Neuronal stem cell (in vitro differentiated cells): ENCODE measurements around the gene B4GALNT3.
A peak's percentile ranks its signal among the peaks of the same experiment; 100 is the strongest.

Experiments
- DNase-seq: peaks from one replicate; pipeline ENCODE4 v3.0.0-alpha.2; 2013; ENCODE audit warnings: low spot score
- H2AFZ ChIP-seq: one replicate; pipeline ENCODE4 v1.6.1; 2013; ENCODE audit warnings: mild to moderate bottlenecking, low read length, inconsistent platforms
- H2AK5ac ChIP-seq: 2 replicates; pipeline ENCODE4 v1.6.1; 2013; ENCODE audit warnings: low read depth, mild to moderate bottlenecking, inconsistent platforms, low read length, moderate library complexity, mixed read lengths
- H2BK120ac ChIP-seq: 2 replicates; pipeline ENCODE4 v1.6.1; 2013; ENCODE audit warnings: low read depth, mild to moderate bottlenecking, inconsistent platforms, low read length, moderate library complexity, mixed read lengths
- H2BK12ac ChIP-seq: one replicate; pipeline ENCODE4 v1.6.1; 2013; ENCODE audit warnings: low read length, inconsistent platforms
- H2BK15ac ChIP-seq: 2 replicates; pipeline ENCODE4 v1.6.1; 2013; ENCODE audit warnings: mild to moderate bottlenecking, low read length, inconsistent platforms, mixed read lengths
- H2BK5ac ChIP-seq: one replicate; pipeline ENCODE4 v1.6.1; 2013; ENCODE audit warnings: inconsistent platforms, mild to moderate bottlenecking, low read length, moderate library complexity
- H3K14ac ChIP-seq: one replicate; pipeline ENCODE4 v1.6.1; 2013; ENCODE audit warnings: low read length, inconsistent platforms
- H3K18ac ChIP-seq: 2 replicates; pipeline ENCODE4 v1.6.1; 2013; ENCODE audit warnings: low read length, inconsistent platforms
- H3K23ac ChIP-seq: 2 replicates; pipeline ENCODE4 v1.6.1; 2013; ENCODE audit warnings: low read depth, mild to moderate bottlenecking, mixed read lengths, low read length, inconsistent platforms; ENCODE audit not compliant: poor library complexity
- H3K27ac ChIP-seq: replicated peaks from 3 replicates; pipeline ENCODE4 v1.5.1; 2013; ENCODE audit warnings: low read length, inconsistent platforms
- H3K27me3 ChIP-seq, 3 experiments: 2 replicates each; pipeline ENCODE4 v1.6.1; 2013; ENCODE audit warnings: low read length in 3 of 3, mild to moderate bottlenecking in 2 of 3, inconsistent platforms in 1 of 3, low read depth in 1 of 3, mixed read lengths in 1 of 3, moderate library complexity in 1 of 3; ENCODE audit not compliant: control insufficient read depth in 3 of 3, insufficient read depth in 3 of 3
- H3K36me3 ChIP-seq, 2 donors: replicated peaks in 1 of 2; 2 replicates each; pipeline ENCODE4 v1.6.1; 2013; ENCODE audit warnings: low read length in 2 of 2; ENCODE audit not compliant: control insufficient read depth in 2 of 2, insufficient read depth in 2 of 2
- H3K4ac ChIP-seq: 2 replicates; pipeline ENCODE4 v1.6.1; 2013; ENCODE audit warnings: inconsistent platforms, mild to moderate bottlenecking, low read length, moderate library complexity
- H3K4me1 ChIP-seq, 2 donors: 1 replicate in 1 of 2; 2 replicates in 1 of 2; pipeline ENCODE4 v1.6.1; 2013; ENCODE audit warnings: low read length in 2 of 2, low read depth in 1 of 2; ENCODE audit not compliant: control insufficient read depth in 2 of 2, insufficient read depth in 1 of 2
- H3K4me2 ChIP-seq: one replicate; pipeline ENCODE4 v1.6.1; 2013; ENCODE audit warnings: mild to moderate bottlenecking, low read length, inconsistent platforms; ENCODE audit not compliant: insufficient read depth, poor library complexity, severe bottlenecking
- H3K4me3 ChIP-seq, 2 donors: 2 replicates each; pipeline ENCODE4 v1.5.1; 2013; ENCODE audit warnings: low read length in 2 of 2, mild to moderate bottlenecking in 2 of 2, inconsistent platforms in 1 of 2, moderate library complexity in 1 of 2
- H3K79me1 ChIP-seq: one replicate; pipeline ENCODE4 v1.6.1; 2013; ENCODE audit warnings: low read depth, mild to moderate bottlenecking, inconsistent platforms, low read length, moderate library complexity
- H3K9ac ChIP-seq: one replicate; pipeline ENCODE4 v1.6.1; 2013; ENCODE audit warnings: mild to moderate bottlenecking, low read depth, low read length, inconsistent platforms; ENCODE audit not compliant: poor library complexity
- H3K9me3 ChIP-seq, 2 donors: replicated peaks in 1 of 2; 2 replicates each; pipeline versions ENCODE3 to v1.6.1; 2013; ENCODE audit warnings: low read length in 2 of 2, mild to moderate bottlenecking in 2 of 2, inconsistent platforms in 1 of 2, low read depth in 1 of 2, mixed read lengths in 1 of 2, moderate library complexity in 1 of 2; ENCODE audit not compliant: control insufficient read depth in 2 of 2, insufficient read depth in 1 of 2
- H4K8ac ChIP-seq: one replicate; pipeline ENCODE4 v1.6.1; 2013; ENCODE audit warnings: low read depth, mild to moderate bottlenecking, inconsistent platforms, low read length, moderate library complexity
- H4K91ac ChIP-seq: one replicate; pipeline ENCODE4 v1.6.1; 2013; ENCODE audit warnings: low read length, low read depth, mild to moderate bottlenecking, inconsistent platforms; ENCODE audit not compliant: poor library complexity
- WGBS, 2 donors: extraction: QIAGEN DNeasy Blood & Tissue Kit; methylation state at CpG; one replicate each; pipeline ENCODE4 v1.1.7; 2013; ENCODE audit warnings: missing lambda C conversion rate in 2 of 2, mixed read lengths in 1 of 2; ENCODE audit not compliant: insufficient read length in 2 of 2, insufficient replicate concordance in 1 of 2; ENCODE audit errors: extremely low coverage in 2 of 2; 5-methylcytosine and 5-hydroxymethylcytosine counted together

Gene B4GALNT3

DNA sequence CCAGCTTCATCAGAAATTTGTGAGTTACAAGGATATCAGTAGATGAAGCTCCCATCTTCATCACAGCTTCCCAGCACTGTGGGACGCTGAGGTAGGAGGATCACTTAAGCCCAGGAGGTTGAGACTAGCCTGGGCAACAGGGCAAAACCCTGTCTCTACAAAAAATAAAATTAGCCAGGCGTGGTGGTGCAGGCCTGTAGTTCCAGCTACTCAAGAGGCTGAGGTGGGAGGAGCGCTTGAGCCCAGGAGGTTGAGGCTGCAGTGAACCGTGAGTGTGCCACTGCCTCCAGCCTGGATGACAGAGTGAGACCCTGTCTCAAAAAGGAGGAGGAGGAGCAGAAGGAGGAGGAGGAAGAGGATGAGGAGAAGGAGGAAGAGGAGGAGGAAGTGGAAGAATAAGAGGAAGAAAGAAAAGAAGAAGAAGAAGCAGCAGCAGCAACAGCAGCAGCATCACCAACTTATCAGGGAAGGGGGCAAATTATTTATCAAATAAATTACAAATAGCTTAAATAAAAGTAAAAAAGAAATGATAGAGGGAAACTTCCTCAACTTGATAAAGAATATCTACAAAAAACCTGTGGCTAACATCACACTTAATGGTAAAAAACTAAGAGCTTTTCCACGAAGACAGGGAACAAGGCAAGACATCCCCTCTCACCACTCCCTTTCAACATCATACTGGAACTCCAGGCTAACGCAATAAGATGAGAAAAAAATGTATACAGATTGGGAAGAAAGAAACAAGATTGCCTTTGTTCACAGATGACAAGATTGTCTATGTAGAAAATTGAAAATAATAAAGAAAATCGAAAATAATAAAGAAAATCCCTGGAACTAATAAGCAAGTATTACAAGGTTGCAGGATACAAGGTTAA, 133.9 kb downstream of the B4GALNT3 start:
- WGBS, 2 donors: no CpG with 5 or more reads among the region's 7 CpGs
- no peak overlapping the region for H4K8ac ChIP-seq
- no peak overlapping the region for H2BK5ac ChIP-seq
- H3K9me3 ChIP-seq: no peaks in the 10 kb centered on the region
- H2BK12ac ChIP-seq: no peak overlapping the region
- no peak overlapping the region for H3K4me2 ChIP-seq
- H3K79me1 ChIP-seq: no peaks in the 10 kb centered on the region
- peak overlapping the region; percentile 52 for H2AK5ac ChIP-seq
- no peak overlapping the region for H3K14ac ChIP-seq
- H2AFZ ChIP-seq: no peak overlapping the region
- H4K91ac ChIP-seq: no peak overlapping the region
- H3K4ac ChIP-seq: no peak overlapping the region
- peak overlapping the region; percentile 36 for H3K18ac ChIP-seq
- H3K4me1 ChIP-seq: peaks cover 0 to 2% of the 10 kb centered on the region in 2 donors
- no peak overlapping the region for H3K23ac ChIP-seq
- no peak overlapping the region for H3K4me3 ChIP-seq
- H3K36me3 ChIP-seq: no peaks in the 10 kb centered on the region
- peak overlapping the region; percentile 18 for H3K9ac ChIP-seq
- H2BK120ac ChIP-seq: no peak overlapping the region
- H3K27ac ChIP-seq: no peak overlapping the region
- H3K27me3 ChIP-seq: peaks cover 0 to 21% (median 0%) of the 10 kb centered on the region in 3 experiments
- DNase-seq: no peak
- no peak overlapping the region for H2BK15ac ChIP-seq

DNA sequence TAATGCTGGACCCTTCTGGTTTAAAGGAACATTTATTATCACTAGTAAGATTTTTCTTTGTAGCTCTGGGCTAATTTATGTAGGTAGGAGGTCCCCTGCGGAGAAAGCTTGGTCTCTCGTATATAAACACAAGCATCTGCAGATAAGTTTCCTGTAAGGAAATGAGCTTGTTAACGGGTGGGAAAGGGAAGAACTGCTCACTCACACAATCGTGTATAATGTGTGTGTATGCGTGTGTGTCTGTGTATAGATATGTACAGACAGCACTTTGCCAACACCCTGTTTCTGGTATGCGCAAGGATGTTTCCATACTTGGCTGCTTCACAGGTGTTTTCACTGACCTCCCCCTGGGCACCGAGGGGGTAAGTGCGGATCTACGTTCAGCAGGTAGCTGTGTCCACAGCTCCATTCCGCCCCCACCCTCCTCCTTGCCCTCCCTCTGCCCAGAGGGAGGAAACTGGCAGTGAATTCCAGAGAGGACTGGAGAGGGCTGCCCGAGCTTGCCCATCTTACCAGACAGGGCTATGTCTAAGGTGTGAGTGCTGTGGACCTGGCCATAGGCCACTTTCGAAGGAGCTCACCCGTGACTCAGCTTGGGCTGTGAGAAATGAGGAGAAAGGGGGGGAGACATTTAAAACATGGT, 138.3 kb downstream of the B4GALNT3 start:
- Histone ChIP-seq H3K4ac (no peak overlapping the region), H2BK120ac (no peak overlapping the region), H4K8ac (no peak overlapping the region), H3K9me3 (no peaks in the 10 kb centered on the region), H3K14ac (no peak overlapping the region), H2BK15ac (no peak overlapping the region), H3K9ac (no peak overlapping the region), H2AFZ (no peak overlapping the region), H3K4me3 (no peak overlapping the region), H2AK5ac (no peak overlapping the region), H2BK12ac (no peak overlapping the region), H3K18ac (no peak overlapping the region), H3K4me2 (no peak overlapping the region), H3K27ac (no peak overlapping the region), H3K4me1 (no peaks in the 10 kb centered on the region), H3K79me1 (no peaks in the 10 kb centered on the region), H2BK5ac (no peak overlapping the region), H3K36me3 (no peaks in the 10 kb centered on the region), H3K27me3 (peaks cover 0 to 11% (median 0%) of the 10 kb centered on the region in 3 experiments), H3K23ac (no peak overlapping the region), H4K91ac (no peak overlapping the region)
- no peak for DNase-seq
- no CpG with 5 or more reads among the region's 13 CpGs for WGBS, 2 donors

DNA sequence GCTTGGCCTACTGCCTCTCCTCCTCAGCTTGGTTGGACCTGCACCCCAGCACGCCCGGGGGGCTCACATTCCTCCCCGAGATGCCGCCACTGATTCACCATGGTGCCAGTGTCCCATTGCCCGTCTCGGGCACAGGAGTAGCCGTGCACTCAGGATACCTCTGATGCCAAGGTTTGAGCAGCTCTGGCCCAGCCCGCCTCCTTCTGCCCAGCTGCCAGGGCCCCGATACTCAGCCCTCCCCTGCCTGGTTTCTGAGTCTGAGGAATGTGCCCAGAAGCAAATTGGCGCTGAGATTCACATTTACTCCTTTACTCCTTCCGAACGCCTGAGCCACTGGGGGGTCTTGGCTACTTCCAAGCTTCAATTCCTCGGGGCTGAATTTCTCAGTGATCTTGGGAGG, 140.0 kb downstream of the B4GALNT3 start:
- no peak overlapping the region for H3K4me2 ChIP-seq

DNA sequence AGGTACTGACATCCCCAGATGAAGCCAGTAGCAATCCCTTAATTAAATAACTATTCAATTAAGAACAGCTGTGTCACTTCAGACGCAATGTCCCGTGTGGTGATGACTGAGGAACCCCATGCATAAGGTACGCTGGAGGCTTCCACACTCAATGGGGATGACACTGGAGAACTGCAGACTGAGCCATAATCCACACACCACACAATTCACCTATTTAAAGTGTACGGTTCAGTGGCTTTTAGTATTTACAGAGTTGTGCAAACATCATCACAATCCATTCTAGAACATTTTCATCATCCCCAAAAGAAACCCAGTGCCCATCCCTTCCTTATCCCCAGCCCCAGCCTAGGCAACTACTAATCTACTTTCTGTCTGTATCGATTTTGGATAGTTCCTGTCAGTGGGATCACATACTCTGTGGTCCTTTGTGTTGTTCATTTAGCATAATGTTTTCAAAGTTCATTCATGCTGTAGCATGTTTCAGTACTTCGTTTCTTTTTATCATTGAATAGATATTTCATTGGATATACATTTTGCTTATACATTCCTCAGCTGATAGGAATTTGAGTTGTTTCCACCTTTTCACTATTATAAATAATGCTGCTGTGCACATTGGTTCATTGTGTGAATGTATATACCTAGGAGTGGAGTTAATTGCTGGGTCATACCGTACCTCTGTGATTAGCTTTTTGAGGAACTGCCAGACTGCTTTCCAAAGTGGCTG, 142.4 kb downstream of the B4GALNT3 start:
- Histone ChIP-seq H3K23ac (no peak overlapping the region), H3K36me3 (no peaks in the 10 kb centered on the region), H3K27me3 (peaks cover 0 to 6% (median 0%) of the 10 kb centered on the region in 3 experiments), H3K79me1 (no peaks in the 10 kb centered on the region), H2AK5ac (no peak overlapping the region), H3K4me1 (no peaks in the 10 kb centered on the region), H2BK120ac (no peak overlapping the region), H4K8ac (no peak overlapping the region), H3K14ac (no peak overlapping the region), H3K4me3 (no peak overlapping the region), H3K27ac (no peak overlapping the region), H2BK12ac (no peak overlapping the region), H3K9ac (no peak overlapping the region), H2BK5ac (no peak overlapping the region), H2AFZ (no peak overlapping the region), H3K18ac (no peak overlapping the region), H3K9me3 (no peaks in the 10 kb centered on the region), H4K91ac (no peak overlapping the region), H2BK15ac (no peak overlapping the region), H3K4ac (no peak overlapping the region), H3K4me2 (no peak overlapping the region)
- no CpG with 5 or more reads among the region's 7 CpGs for WGBS, 2 donors
- no peak for DNase-seq

More for the DNA sequence above, 140.0 kb downstream of the B4GALNT3 start:
- peaks cover 0 to 7% (median 0%) of the 10 kb centered on the region in 3 experiments for H3K27me3 ChIP-seq
- H2AFZ ChIP-seq: no peak overlapping the region
- H3K36me3 ChIP-seq: no peaks in the 10 kb centered on the region
- no peak overlapping the region for H2AK5ac ChIP-seq
- H2BK5ac ChIP-seq: peak overlapping the region; percentile 31
- no peaks in the 10 kb centered on the region for H3K4me1 ChIP-seq
- H3K27ac ChIP-seq: no peak overlapping the region
- H3K4me3 ChIP-seq: no peak overlapping the region
- H4K91ac ChIP-seq: no peak overlapping the region
- no peaks in the 10 kb centered on the region for H3K79me1 ChIP-seq
- no peak for DNase-seq
- WGBS, 2 donors: no CpG with 5 or more reads among the region's 13 CpGs
- H2BK120ac ChIP-seq: no peak overlapping the region
- H3K9ac ChIP-seq: no peak overlapping the region
- H3K18ac ChIP-seq: peak overlapping the region; percentile 41
- H4K8ac ChIP-seq: no peak overlapping the region
- H3K23ac ChIP-seq: no peak overlapping the region
- H3K9me3 ChIP-seq: no peaks in the 10 kb centered on the region
- H2BK12ac ChIP-seq: no peak overlapping the region
- H3K14ac ChIP-seq: no peak overlapping the region
- H2BK15ac ChIP-seq: no peak overlapping the region
- no peak overlapping the region for H3K4ac ChIP-seq
